Measurements from ENCODE around the gene TNFRSF19.

TNFRSF19 gene

GRCh38 chr13:23686948-23687347, 116.7 kb downstream of the TNFRSF19 start:
- Histone ChIP-seq H3K79me2 (ENCODE audit: control insufficient read depth, insufficient read depth, low read length, unreplicated experiment) (no peaks in the 10 kb centered on the region), H3K27me3 (ENCODE audit: insufficient read depth, low read length) (no peaks in the 10 kb centered on the region), H3K4me3 (ENCODE audit: low read depth, low read length) (no peak overlapping the region), H3K27ac (ENCODE audit: low read depth, low read length) (no peak overlapping the region), H3K4me1 (ENCODE audit: control insufficient read depth, insufficient read depth, low read length, unreplicated experiment) (no peaks in the 10 kb centered on the region), H2AFZ (ENCODE audit: low read length, unreplicated experiment) (no peak overlapping the region), H3K36me3 (ENCODE audit: insufficient read depth, low read length) (no peaks in the 10 kb centered on the region)

- H3K4me1 ChIP-seq (ENCODE audit: control insufficient read depth, insufficient read depth, low read length, unreplicated experiment), result no peaks in the 10 kb centered on the region
- no peak overlapping the region for H3K4me3 ChIP-seq (ENCODE audit: low read depth, low read length)
- no peak overlapping the region for H3K27ac ChIP-seq (ENCODE audit: low read depth, low read length)
- H2AFZ ChIP-seq (ENCODE audit: low read length, unreplicated experiment), result no peak overlapping the region
- no peaks in the 10 kb centered on the region for H3K27me3 ChIP-seq (ENCODE audit: insufficient read depth, low read length)
- H3K79me2 ChIP-seq (ENCODE audit: control insufficient read depth, insufficient read depth, low read length, unreplicated experiment), result no peaks in the 10 kb centered on the region
- H3K36me3 ChIP-seq (ENCODE audit: insufficient read depth, low read length), result no peaks in the 10 kb centered on the region
Measured at GRCh38 chr13:23687614-23688013, 117.4 kb downstream of the TNFRSF19 start.

GRCh38 chr13:23688336-23688735, 118.1 kb downstream of the TNFRSF19 start:
- no peak overlapping the region for H3K27ac ChIP-seq (ENCODE audit: low read depth, low read length)
- H3K4me1 ChIP-seq (ENCODE audit: control insufficient read depth, insufficient read depth, low read length, unreplicated experiment), result no peaks in the 10 kb centered on the region
- no peaks in the 10 kb centered on the region for H3K36me3 ChIP-seq (ENCODE audit: insufficient read depth, low read length)
- H2AFZ ChIP-seq (ENCODE audit: low read length, unreplicated experiment), result no peak overlapping the region
- H3K79me2 ChIP-seq (ENCODE audit: control insufficient read depth, insufficient read depth, low read length, unreplicated experiment), result no peaks in the 10 kb centered on the region
- H3K27me3 ChIP-seq (ENCODE audit: insufficient read depth, low read length), result no peaks in the 10 kb centered on the region
- no peak overlapping the region for H3K4me3 ChIP-seq (ENCODE audit: low read depth, low read length)

GRCh38 chr13:23690668-23691067, 120.5 kb downstream of the TNFRSF19 start:
- no peaks in the 10 kb centered on the region for H3K79me2 ChIP-seq (ENCODE audit: control insufficient read depth, insufficient read depth, low read length, unreplicated experiment)
- H3K4me1 ChIP-seq (ENCODE audit: control insufficient read depth, insufficient read depth, low read length, unreplicated experiment), result no peaks in the 10 kb centered on the region
- H3K4me3 ChIP-seq (ENCODE audit: low read depth, low read length), result no peak overlapping the region
- no peak overlapping the region for H2AFZ ChIP-seq (ENCODE audit: low read length, unreplicated experiment)
- H3K27me3 ChIP-seq (ENCODE audit: insufficient read depth, low read length), result no peaks in the 10 kb centered on the region
- H3K36me3 ChIP-seq (ENCODE audit: insufficient read depth, low read length), result no peaks in the 10 kb centered on the region
- H3K27ac ChIP-seq (ENCODE audit: low read depth, low read length), result no peak overlapping the region

GRCh38 chr13:23692816-23693215, 122.6 kb downstream of the TNFRSF19 start:
- no peaks in the 10 kb centered on the region for H3K27me3 ChIP-seq (ENCODE audit: insufficient read depth, low read length)
- H3K36me3 ChIP-seq (ENCODE audit: insufficient read depth, low read length), result no peaks in the 10 kb centered on the region
- no peak overlapping the region for H2AFZ ChIP-seq (ENCODE audit: low read length, unreplicated experiment)
- no peak overlapping the region for H3K27ac ChIP-seq (ENCODE audit: low read depth, low read length)
- no peaks in the 10 kb centered on the region for H3K4me1 ChIP-seq (ENCODE audit: control insufficient read depth, insufficient read depth, low read length, unreplicated experiment)
- no peak overlapping the region for H3K4me3 ChIP-seq (ENCODE audit: low read depth, low read length)
- H3K79me2 ChIP-seq (ENCODE audit: control insufficient read depth, insufficient read depth, low read length, unreplicated experiment), result no peaks in the 10 kb centered on the region

GRCh38 chr13:23695196-23695595, 125.0 kb downstream of the TNFRSF19 start:
- H3K36me3 ChIP-seq (ENCODE audit: insufficient read depth, low read length), result no peaks in the 10 kb centered on the region
- no peaks in the 10 kb centered on the region for H3K4me1 ChIP-seq (ENCODE audit: control insufficient read depth, insufficient read depth, low read length, unreplicated experiment)
- H2AFZ ChIP-seq (ENCODE audit: low read length, unreplicated experiment), result no peak overlapping the region
- H3K27ac ChIP-seq (ENCODE audit: low read depth, low read length), result no peak overlapping the region
- H3K4me3 ChIP-seq (ENCODE audit: low read depth, low read length), result no peak overlapping the region
- H3K27me3 ChIP-seq (ENCODE audit: insufficient read depth, low read length), result no peaks in the 10 kb centered on the region
- H3K79me2 ChIP-seq (ENCODE audit: control insufficient read depth, insufficient read depth, low read length, unreplicated experiment), result no peaks in the 10 kb centered on the region

- Histone ChIP-seq H3K36me3 (ENCODE audit: insufficient read depth, low read length) (no peaks in the 10 kb centered on the region), H2AFZ (ENCODE audit: low read length, unreplicated experiment) (no peak overlapping the region), H3K79me2 (ENCODE audit: control insufficient read depth, insufficient read depth, low read length, unreplicated experiment) (no peaks in the 10 kb centered on the region), H3K27ac (ENCODE audit: low read depth, low read length) (no peak overlapping the region), H3K27me3 (ENCODE audit: insufficient read depth, low read length) (no peaks in the 10 kb centered on the region), H3K4me1 (ENCODE audit: control insufficient read depth, insufficient read depth, low read length, unreplicated experiment) (peaks cover 5% of the 10 kb centered on the region), H3K4me3 (ENCODE audit: low read depth, low read length) (no peak overlapping the region)
Measured at GRCh38 chr13:23695711-23696464, 125.7 kb downstream of the TNFRSF19 start.

- H3K27ac ChIP-seq (ENCODE audit: low read depth, low read length), result no peak overlapping the region
- H3K4me3 ChIP-seq (ENCODE audit: low read depth, low read length), result no peak overlapping the region
- H3K4me1 ChIP-seq (ENCODE audit: control insufficient read depth, insufficient read depth, low read length, unreplicated experiment), result peaks cover 11% of the 10 kb centered on the region
- no peaks in the 10 kb centered on the region for H3K36me3 ChIP-seq (ENCODE audit: insufficient read depth, low read length)
- no peak overlapping the region for H2AFZ ChIP-seq (ENCODE audit: low read length, unreplicated experiment)
- H3K27me3 ChIP-seq (ENCODE audit: insufficient read depth, low read length), result no peaks in the 10 kb centered on the region
- no peaks in the 10 kb centered on the region for H3K79me2 ChIP-seq (ENCODE audit: control insufficient read depth, insufficient read depth, low read length, unreplicated experiment)
Measured at GRCh38 chr13:23696610-23697009, 126.4 kb downstream of the TNFRSF19 start.

GRCh38 chr13:23697772-23698313, 127.6 kb downstream of the TNFRSF19 start:
- Histone ChIP-seq H2AFZ (ENCODE audit: low read length, unreplicated experiment) (no peak overlapping the region), H3K27me3 (ENCODE audit: insufficient read depth, low read length) (no peaks in the 10 kb centered on the region), H3K4me1 (ENCODE audit: control insufficient read depth, insufficient read depth, low read length, unreplicated experiment) (peaks cover 22% of the 10 kb centered on the region), H3K4me3 (ENCODE audit: low read depth, low read length) (no peak overlapping the region), H3K79me2 (ENCODE audit: control insufficient read depth, insufficient read depth, low read length, unreplicated experiment) (no peaks in the 10 kb centered on the region), H3K36me3 (ENCODE audit: insufficient read depth, low read length) (no peaks in the 10 kb centered on the region), H3K27ac (ENCODE audit: low read depth, low read length) (no peak overlapping the region)

GRCh38 chr13:23699271-23699670, 129.1 kb downstream of the TNFRSF19 start:
- H3K36me3 ChIP-seq (ENCODE audit: insufficient read depth, low read length), result no peaks in the 10 kb centered on the region
- no peaks in the 10 kb centered on the region for H3K79me2 ChIP-seq (ENCODE audit: control insufficient read depth, insufficient read depth, low read length, unreplicated experiment)
- H3K27me3 ChIP-seq (ENCODE audit: insufficient read depth, low read length), result no peaks in the 10 kb centered on the region
- H3K4me1 ChIP-seq (ENCODE audit: control insufficient read depth, insufficient read depth, low read length, unreplicated experiment), result peaks cover 31% of the 10 kb centered on the region
- no peak overlapping the region for H3K27ac ChIP-seq (ENCODE audit: low read depth, low read length)
- no peak overlapping the region for H3K4me3 ChIP-seq (ENCODE audit: low read depth, low read length)
- H2AFZ ChIP-seq (ENCODE audit: low read length, unreplicated experiment), result no peak overlapping the region

GRCh38 chr13:23701186-23701585, 131.0 kb downstream of the TNFRSF19 start:
- Histone ChIP-seq H3K4me3 (ENCODE audit: low read depth, low read length) (peak overlapping the region; percentile 53), H3K27me3 (ENCODE audit: insufficient read depth, low read length) (no peaks in the 10 kb centered on the region), H2AFZ (ENCODE audit: low read length, unreplicated experiment) (no peak overlapping the region), H3K36me3 (ENCODE audit: insufficient read depth, low read length) (no peaks in the 10 kb centered on the region), H3K79me2 (ENCODE audit: control insufficient read depth, insufficient read depth, low read length, unreplicated experiment) (no peaks in the 10 kb centered on the region), H3K27ac (ENCODE audit: low read depth, low read length) (peak overlapping the region; percentile 89), H3K4me1 (ENCODE audit: control insufficient read depth, insufficient read depth, low read length, unreplicated experiment) (peaks cover 38% of the 10 kb centered on the region)
